OCI-LY1 (cell line): Measurements from ENCODE around the gene RTCB.

ENCODE experiments used
- H2AFZ ChIP-seq: fragments of 200-600 bp; sonication (generic), shearing (Covaris generic); 2 replicates; pipeline ENCODE4 v1.6.0; 2014; ENCODE audit warnings: antibody characterized with exemption, mild to moderate bottlenecking, low read length
- H3F3A ChIP-seq: fragments of 200-600 bp; sonication (generic), shearing (Covaris generic); 2 replicates; pipeline ENCODE4 v1.6.0; 2014; ENCODE audit warnings: mild to moderate bottlenecking, antibody characterized with exemption, low read length, moderate library complexity; ENCODE audit not compliant: insufficient read depth
- H3K27ac ChIP-seq: fragments of 200-600 bp; sonication (generic); 2 replicates; pipeline ENCODE4 v1.5.1; 2014; ENCODE audit warnings: low read length, mixed run types, mild to moderate bottlenecking, low read depth; ENCODE audit not compliant: poor library complexity, severe bottlenecking
- H3K27me3 ChIP-seq: fragments of 200-600 bp; sonication (generic); 2 replicates; pipeline ENCODE4 v1.6.0; 2014; ENCODE audit warnings: antibody characterized with exemption, mild to moderate bottlenecking, low read length, moderate library complexity; ENCODE audit not compliant: insufficient read depth
- H3K36me3 ChIP-seq: fragments of 200-600 bp; sonication (generic); 2 replicates; pipeline ENCODE4 v1.6.1; 2014; ENCODE audit warnings: mild to moderate bottlenecking, antibody characterized with exemption, low read length, moderate library complexity, mixed read lengths; ENCODE audit not compliant: insufficient read depth
- H3K4me1 ChIP-seq: fragments of 200-600 bp; sonication (generic); 2 replicates; pipeline ENCODE4 v1.5.1; 2014; ENCODE audit warnings: mild to moderate bottlenecking, low read length, moderate library complexity; ENCODE audit not compliant: insufficient read depth, severe bottlenecking
- H3K4me2 ChIP-seq: fragments of 200-600 bp; sonication (generic), shearing (Covaris generic); 2 replicates; pipeline ENCODE4 v1.6.1; 2014; ENCODE audit warnings: low read length
- H3K4me3 ChIP-seq: fragments of 200-600 bp; sonication (generic); 2 replicates; pipeline ENCODE4 v1.5.1; 2014; ENCODE audit warnings: low read length, low read depth, mild to moderate bottlenecking, mixed read lengths; ENCODE audit not compliant: poor library complexity, severe bottlenecking
- H3K79me2 ChIP-seq: fragments of 200-600 bp; shearing (Covaris generic); 2 replicates; pipeline ENCODE4 v1.6.1; 2016; ENCODE audit warnings: mixed run types, low read length, mixed read lengths; ENCODE audit not compliant: insufficient read depth
- H3K9ac ChIP-seq: fragments of 200-600 bp; sonication (generic), shearing (Covaris generic); 2 replicates; pipeline ENCODE4 v1.6.1; 2014; ENCODE audit warnings: mild to moderate bottlenecking, low read length, mixed read lengths
- H3K9me2 ChIP-seq: fragments of 200-600 bp; sonication (generic), shearing (Covaris generic); 2 replicates; pipeline ENCODE4 v1.6.1; 2014; ENCODE audit warnings: low read depth, mild to moderate bottlenecking, low read length, mixed read lengths
- H3K9me3 ChIP-seq: fragments of 200-600 bp; shearing (Covaris generic); 2 replicates; pipeline ENCODE4 v1.6.1; 2014; ENCODE audit warnings: low read length, mixed read lengths
- H4K20me1 ChIP-seq: fragments of 200-600 bp; sonication (generic), shearing (Covaris generic); 2 replicates; pipeline ENCODE4 v1.6.0; 2016; ENCODE audit warnings: mild to moderate bottlenecking, low read length; ENCODE audit not compliant: insufficient read depth
- EZH2 ChIP-seq: fragments of 200-600 bp; sonication (generic), shearing (Covaris generic); IDR thresholded peaks from 2 replicates; pipeline ENCODE4 v1.8.0; 2017; ENCODE audit warnings: borderline replicate concordance, mixed run types, mild to moderate bottlenecking, antibody characterized with exemption, low read length, moderate library complexity, mixed read lengths
- TF ChIP-seq, protein P1 (sequence below): fragments of 200-600 bp; sonication (generic), shearing (Covaris generic); IDR thresholded peaks from 2 replicates; pipeline ENCODE4 v1.5.1; 2017; ENCODE audit warnings: mild to moderate bottlenecking, antibody characterized with exemption, low read length, moderate library complexity, mixed read lengths

The RTCB gene

DNA sequence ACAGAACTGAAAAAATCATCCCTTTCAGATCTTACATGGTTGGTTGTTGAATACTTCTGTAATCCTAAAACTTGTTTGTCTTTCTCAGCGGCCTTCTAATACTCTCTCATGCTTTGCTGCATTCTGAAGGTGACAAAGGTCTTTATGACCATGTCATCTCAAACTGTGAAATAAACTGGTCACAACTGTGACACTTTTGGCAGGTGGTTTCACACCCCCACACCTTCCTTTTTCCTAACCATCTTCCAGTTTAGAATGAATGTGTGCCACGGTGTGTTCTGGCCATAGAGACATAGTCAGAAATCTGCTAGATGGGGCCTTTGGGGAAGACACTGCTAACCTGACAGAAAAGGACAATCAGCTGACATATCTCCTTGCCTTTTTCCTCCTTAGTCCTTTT lies 69.1 kb downstream of the RTCB start:
- Histone ChIP-seq H3K4me3 (no peak overlapping the region), H3F3A (no peaks in the 10 kb centered on the region), H3K79me2 (no peaks in the 10 kb centered on the region), H3K9me3 (no peaks in the 10 kb centered on the region), H3K9me2 (no peaks in the 10 kb centered on the region), H3K9ac (no peak overlapping the region), H3K36me3 (no peaks in the 10 kb centered on the region), H4K20me1 (no peaks in the 10 kb centered on the region), H3K4me1 (no peaks in the 10 kb centered on the region), H3K4me2 (no peak overlapping the region), H2AFZ (no peak overlapping the region), H3K27me3 (no peaks in the 10 kb centered on the region; the same call in 1 of the 2 replicates), H3K27ac (no peak overlapping the region)
- TF ChIP-seq, protein P1, sequence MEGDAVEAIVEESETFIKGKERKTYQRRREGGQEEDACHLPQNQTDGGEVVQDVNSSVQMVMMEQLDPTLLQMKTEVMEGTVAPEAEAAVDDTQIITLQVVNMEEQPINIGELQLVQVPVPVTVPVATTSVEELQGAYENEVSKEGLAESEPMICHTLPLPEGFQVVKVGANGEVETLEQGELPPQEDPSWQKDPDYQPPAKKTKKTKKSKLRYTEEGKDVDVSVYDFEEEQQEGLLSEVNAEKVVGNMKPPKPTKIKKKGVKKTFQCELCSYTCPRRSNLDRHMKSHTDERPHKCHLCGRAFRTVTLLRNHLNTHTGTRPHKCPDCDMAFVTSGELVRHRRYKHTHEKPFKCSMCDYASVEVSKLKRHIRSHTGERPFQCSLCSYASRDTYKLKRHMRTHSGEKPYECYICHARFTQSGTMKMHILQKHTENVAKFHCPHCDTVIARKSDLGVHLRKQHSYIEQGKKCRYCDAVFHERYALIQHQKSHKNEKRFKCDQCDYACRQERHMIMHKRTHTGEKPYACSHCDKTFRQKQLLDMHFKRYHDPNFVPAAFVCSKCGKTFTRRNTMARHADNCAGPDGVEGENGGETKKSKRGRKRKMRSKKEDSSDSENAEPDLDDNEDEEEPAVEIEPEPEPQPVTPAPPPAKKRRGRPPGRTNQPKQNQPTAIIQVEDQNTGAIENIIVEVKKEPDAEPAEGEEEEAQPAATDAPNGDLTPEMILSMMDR, result no peak
- no peak for TF ChIP-seq EZH2

DNA sequence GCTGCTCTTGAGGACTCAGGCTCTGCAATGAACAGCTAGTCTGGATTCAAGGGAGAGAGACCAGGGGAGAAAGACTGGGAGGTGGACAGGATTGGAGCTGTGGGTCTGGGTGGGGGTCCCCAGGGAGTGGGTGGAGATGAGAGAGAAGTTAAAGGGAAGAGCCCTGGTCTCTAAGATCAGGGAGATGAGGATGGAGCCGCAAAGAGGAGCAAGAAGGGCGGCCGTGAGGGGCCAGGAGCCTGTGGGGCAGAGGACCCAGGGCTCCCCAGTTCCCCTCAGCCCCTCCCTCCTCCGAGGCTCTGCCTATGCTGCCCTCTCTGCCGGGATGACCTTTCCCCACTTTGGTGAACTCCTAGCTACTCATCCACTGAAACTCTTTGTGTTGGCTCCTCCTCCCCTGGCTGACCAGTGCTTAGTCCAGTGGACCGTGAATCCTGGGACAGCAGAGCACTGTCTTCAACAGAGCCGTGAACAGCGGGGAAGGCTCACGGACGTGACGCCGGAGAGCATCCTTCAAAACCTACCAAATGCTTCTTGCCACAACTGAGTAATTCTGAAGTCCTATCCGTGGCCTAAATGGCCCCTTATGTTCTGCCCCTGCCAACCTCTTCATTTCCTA lies 70.8 kb downstream of the RTCB start:
- Histone ChIP-seq H3K4me3 (no peak overlapping the region), H3F3A (no peaks in the 10 kb centered on the region), H3K4me2 (no peak overlapping the region), H2AFZ (no peak overlapping the region), H4K20me1 (no peaks in the 10 kb centered on the region), H3K4me1 (no peaks in the 10 kb centered on the region), H3K36me3 (no peaks in the 10 kb centered on the region), H3K9me3 (no peaks in the 10 kb centered on the region), H3K9me2 (no peaks in the 10 kb centered on the region), H3K79me2 (no peaks in the 10 kb centered on the region), H3K27ac (no peak overlapping the region), H3K27me3 (no peaks in the 10 kb centered on the region; the same call in 1 of the 2 replicates), H3K9ac (no peak overlapping the region)
- TF ChIP-seq, protein P1, result no peak
- no peak for TF ChIP-seq EZH2

DNA sequence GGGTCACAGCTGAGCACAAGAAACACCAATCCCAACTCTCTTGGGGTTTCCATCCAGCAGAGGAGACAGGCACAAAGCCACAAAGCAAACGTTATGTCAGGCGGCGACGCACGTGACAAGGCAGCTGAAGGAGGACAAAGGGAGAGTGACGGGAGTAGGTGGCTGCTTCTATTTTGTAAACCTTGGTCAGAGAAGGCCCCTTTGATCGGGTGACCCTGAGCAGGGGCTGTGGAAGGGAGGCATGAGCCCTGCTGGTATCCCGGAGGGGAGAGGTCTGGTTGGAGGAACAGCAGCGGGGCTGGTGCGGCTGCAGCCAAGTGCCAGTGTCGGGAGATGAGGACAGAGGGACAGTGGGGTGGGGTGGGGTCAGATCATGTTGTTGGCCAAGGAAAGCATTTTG lies 71.6 kb downstream of the RTCB start:
- TF ChIP-seq EZH2, result no peak
- TF ChIP-seq, protein P1, result no peak
- Histone ChIP-seq H3K36me3 (no peaks in the 10 kb centered on the region), H4K20me1 (no peaks in the 10 kb centered on the region), H2AFZ (no peak overlapping the region), H3K79me2 (no peaks in the 10 kb centered on the region), H3K4me3 (no peak overlapping the region), H3K27ac (no peak overlapping the region), H3K4me1 (no peaks in the 10 kb centered on the region), H3K9me2 (no peaks in the 10 kb centered on the region), H3K9me3 (no peaks in the 10 kb centered on the region), H3F3A (no peaks in the 10 kb centered on the region), H3K4me2 (no peak overlapping the region), H3K27me3 (no peaks in the 10 kb centered on the region; the same call in 1 of the 2 replicates), H3K9ac (no peak overlapping the region)
